ENCODE data around the gene CRLF1.

GRCh38 chr19:18588611-18589379, 17.8 kb downstream of the CRLF1 start, which contains the start of gene REX1BD:
- no peak for TF ChIP-seq ZFX (IDR thresholded peaks at IDR 0.05; ENCODE audit: borderline replicate concordance)
- TF ChIP-seq, protein P1, sequence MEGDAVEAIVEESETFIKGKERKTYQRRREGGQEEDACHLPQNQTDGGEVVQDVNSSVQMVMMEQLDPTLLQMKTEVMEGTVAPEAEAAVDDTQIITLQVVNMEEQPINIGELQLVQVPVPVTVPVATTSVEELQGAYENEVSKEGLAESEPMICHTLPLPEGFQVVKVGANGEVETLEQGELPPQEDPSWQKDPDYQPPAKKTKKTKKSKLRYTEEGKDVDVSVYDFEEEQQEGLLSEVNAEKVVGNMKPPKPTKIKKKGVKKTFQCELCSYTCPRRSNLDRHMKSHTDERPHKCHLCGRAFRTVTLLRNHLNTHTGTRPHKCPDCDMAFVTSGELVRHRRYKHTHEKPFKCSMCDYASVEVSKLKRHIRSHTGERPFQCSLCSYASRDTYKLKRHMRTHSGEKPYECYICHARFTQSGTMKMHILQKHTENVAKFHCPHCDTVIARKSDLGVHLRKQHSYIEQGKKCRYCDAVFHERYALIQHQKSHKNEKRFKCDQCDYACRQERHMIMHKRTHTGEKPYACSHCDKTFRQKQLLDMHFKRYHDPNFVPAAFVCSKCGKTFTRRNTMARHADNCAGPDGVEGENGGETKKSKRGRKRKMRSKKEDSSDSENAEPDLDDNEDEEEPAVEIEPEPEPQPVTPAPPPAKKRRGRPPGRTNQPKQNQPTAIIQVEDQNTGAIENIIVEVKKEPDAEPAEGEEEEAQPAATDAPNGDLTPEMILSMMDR (IDR thresholded peaks at IDR 0.05) = peak; percentile 97

All from 22Rv1 (cell line).